ENCODE data around the gene GFPT2.
"Not testable (repeated sequence)": the region's sequence is repeated elsewhere in the genome, so short reads cannot be mapped to it uniquely, and the experiment has no call there.

GFPT2 gene

GRCh38 chr5:180303226-180304015 is 49.7 kb downstream of the GFPT2 start:
- no peak overlapping the region for H3K4me3 ChIP-seq (ENCODE audit: low read depth, low read length)
- no peak for TF ChIP-seq CTCF (conservative IDR thresholded peaks at IDR 0.05; ENCODE audit: low read depth, low read length)
- DNase-seq (ENCODE audit: low read depth) = no peak

- no peak for TF ChIP-seq CTCF (conservative IDR thresholded peaks at IDR 0.05; ENCODE audit: low read depth, low read length)
- DNase-seq (ENCODE audit: low read depth) = no peak
- no peak overlapping the region for H3K4me3 ChIP-seq (ENCODE audit: low read depth, low read length)
Measured at GRCh38 chr5:180302256-180302655, 50.9 kb downstream of the GFPT2 start.

- TF ChIP-seq CTCF (conservative IDR thresholded peaks at IDR 0.05; ENCODE audit: low read depth, low read length) = no peak
- DNase-seq (ENCODE audit: low read depth) = no peak
- H3K4me3 ChIP-seq (ENCODE audit: low read depth, low read length) = no peak overlapping the region
Measured at GRCh38 chr5:180301253-180301652, 51.9 kb downstream of the GFPT2 start.

GRCh38 chr5:180299526-180299925 is 53.6 kb downstream of the GFPT2 start:
- H3K4me3 ChIP-seq (ENCODE audit: low read depth, low read length) = no peak overlapping the region
- no peak for TF ChIP-seq CTCF (conservative IDR thresholded peaks at IDR 0.05; ENCODE audit: low read depth, low read length)
- no peak for DNase-seq (ENCODE audit: low read depth)

- H3K4me3 ChIP-seq (ENCODE audit: low read depth, low read length); DNase-seq (ENCODE audit: low read depth): not testable (repeated sequence)
Measured at GRCh38 chr5:180299014-180299413, 54.1 kb downstream of the GFPT2 start.

- H3K4me3 ChIP-seq (ENCODE audit: low read depth, low read length) = no peak overlapping the region
- peak; percentile 29 for DNase-seq (ENCODE audit: low read depth)
- TF ChIP-seq CTCF (conservative IDR thresholded peaks at IDR 0.05; ENCODE audit: low read depth, low read length) = no peak
Measured at GRCh38 chr5:180297587-180298282, 55.4 kb downstream of the GFPT2 start.

GRCh38 chr5:180296771-180297170 is 56.4 kb downstream of the GFPT2 start:
- no peak overlapping the region for H3K4me3 ChIP-seq (ENCODE audit: low read depth, low read length)
- peak; percentile 20 for DNase-seq (ENCODE audit: low read depth)
- TF ChIP-seq CTCF (conservative IDR thresholded peaks at IDR 0.05; ENCODE audit: low read depth, low read length) = peak; percentile 17
